GM23248 (cell line): ENCODE data around the gene NAB1.

Experiments used
- EZH2 ChIP-seq: fragments of 200-600 bp; sonication (generic); IDR thresholded peaks from 2 replicates; pipeline ENCODE4 v1.6.1; 2018; ENCODE audit warnings: antibody characterized with exemption, mild to moderate bottlenecking; ENCODE audit not compliant: insufficient read depth, poor library complexity, severe bottlenecking
- EZH2phosphoT487 ChIP-seq: fragments of 200-600 bp; sonication (generic); IDR thresholded peaks from 2 replicates; pipeline ENCODE4 v1.6.1; 2018; ENCODE audit warnings: antibody characterized with exemption, moderate library complexity, mild to moderate bottlenecking, low read depth; ENCODE audit not compliant: insufficient read depth

DNA sequence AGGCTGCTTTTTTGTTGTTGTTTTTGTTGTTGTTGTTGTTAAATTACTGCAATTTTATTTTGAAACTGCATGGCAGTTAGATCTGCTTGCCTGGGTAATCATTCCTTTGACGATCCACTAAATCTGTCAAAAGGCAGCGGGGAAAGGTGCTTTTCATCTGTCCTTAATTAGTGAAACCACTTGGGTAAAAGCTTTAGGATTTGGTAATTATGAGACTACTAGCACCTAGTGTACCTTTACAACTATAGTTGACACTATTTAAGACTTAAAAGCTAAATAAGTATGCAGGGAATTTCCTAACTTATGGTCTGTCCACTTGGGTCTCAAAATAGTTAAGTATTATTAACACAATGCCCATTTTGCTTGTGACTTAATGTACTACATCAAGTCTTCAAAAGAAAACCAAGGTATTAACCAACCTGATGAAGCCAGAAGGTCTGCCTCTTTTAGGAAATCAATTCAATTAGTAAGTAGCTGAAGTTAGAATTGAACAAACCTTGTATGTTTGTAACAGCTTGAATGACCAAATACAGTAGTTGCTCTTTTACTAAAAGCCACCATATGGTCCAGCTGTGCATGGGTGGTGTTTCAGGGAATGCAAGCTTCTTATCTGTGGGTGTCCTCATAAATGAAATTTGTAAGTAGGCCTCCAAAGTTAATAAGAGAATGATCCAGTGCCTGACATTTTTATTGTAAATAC, 44.8 kb downstream of the NAB1 start:
- TF ChIP-seq EZH2, result no peak
- TF ChIP-seq EZH2phosphoT487, result no peak
